Liver (tissue), 3 donors: ENCODE results near the gene DAB1.

ENCODE experiments used
- CTCF ChIP-seq: fragments of 150-350 bp; IDR thresholded peaks from 2 replicates; pipeline ENCODE4 v1.5.1; 2017; ENCODE audit warnings: improper control_type of control experiment, low read depth, low read length; ENCODE audit not compliant: missing input control
- MAX ChIP-seq: IDR thresholded peaks from 2 replicates; pipeline ENCODE4 v1.6.1; 2016; ENCODE audit warnings: antibody characterized with exemption
- YY1 ChIP-seq: IDR thresholded peaks from 2 replicates; pipeline ENCODE4 v1.6.1; 2016; ENCODE audit warnings: antibody characterized with exemption, mild to moderate bottlenecking
- TF ChIP-seq, protein P1 (sequence below): IDR thresholded peaks from 2 replicates; pipeline ENCODE4 v1.6.1; 2016; ENCODE audit warnings: antibody characterized with exemption
- donor health status: healthy.
- donor health status: healthy.

DNA sequence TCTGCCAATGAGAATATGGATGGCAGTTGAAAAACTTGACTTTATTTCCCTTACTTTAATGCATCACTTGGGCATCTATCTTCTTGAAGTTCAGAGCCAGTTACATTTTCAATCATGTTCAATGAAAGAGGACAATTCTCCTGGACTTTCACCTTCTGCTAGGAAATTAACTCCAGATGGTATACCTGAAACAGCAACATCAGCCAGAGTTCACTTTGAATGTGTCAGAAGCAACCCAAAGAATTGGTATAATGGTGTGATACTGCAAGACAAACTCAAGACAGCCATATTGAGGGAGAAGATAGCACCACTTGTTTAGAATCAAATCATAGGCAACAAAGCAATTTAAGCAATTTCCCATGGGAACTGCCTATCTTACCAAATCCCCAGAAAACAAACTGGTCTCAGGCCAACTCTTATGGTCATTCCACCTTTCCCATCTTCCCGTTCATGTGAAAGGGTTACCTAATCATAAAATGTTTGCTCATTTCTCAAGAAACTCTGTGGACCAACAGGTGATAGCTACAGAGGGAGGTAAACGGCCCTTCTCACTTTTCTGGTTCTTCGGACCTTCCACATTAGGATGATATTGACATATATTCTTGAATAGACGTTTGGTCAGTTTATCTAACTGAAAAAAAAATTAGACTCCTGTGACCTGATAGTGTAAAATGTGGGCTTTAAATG lies 428.3 kb downstream of the DAB1 start:
- TF ChIP-seq CTCF: no peak
- TF ChIP-seq, protein P1, sequence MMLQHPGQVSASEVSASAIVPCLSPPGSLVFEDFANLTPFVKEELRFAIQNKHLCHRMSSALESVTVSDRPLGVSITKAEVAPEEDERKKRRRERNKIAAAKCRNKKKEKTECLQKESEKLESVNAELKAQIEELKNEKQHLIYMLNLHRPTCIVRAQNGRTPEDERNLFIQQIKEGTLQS: no peak
- TF ChIP-seq MAX: peak; percentile 83
- peak; percentile 88 for TF ChIP-seq YY1
